Measurements from ENCODE around the gene PTPN12.
"Not testable (repeated sequence)": the region's sequence is repeated elsewhere in the genome, so short reads cannot be mapped to it uniquely, and the experiment has no call there.

Gene PTPN12

GRCh38 chr7:77536413-77537135 is 521 bp upstream of the PTPN12 start:
- peak overlapping the region; percentile 69 for H3K4me3 ChIP-seq (ENCODE audit: low read depth, low read length)
- TF ChIP-seq MYC (IDR thresholded peaks at IDR 0.05; ENCODE audit: low read depth, low read length): 0 out of 2 replicates have a peak, but pooled peaks have one; percentile 52
- 0 out of 2 replicates have a peak, but pooled peaks have one; percentile 23 for TF ChIP-seq MAX (IDR thresholded peaks at IDR 0.05; ENCODE audit: low read depth, low read length)
- no peak for TF ChIP-seq CTCF (IDR thresholded peaks at IDR 0.05; ENCODE audit: low read depth, low read length)
- TF ChIP-seq POLR2A (IDR thresholded peaks at IDR 0.05; ENCODE audit: extremely low read depth, insufficient read length): peak; percentile 94
- peak; percentile 99 for DNase-seq (ENCODE audit: low read depth)

GRCh38 chr7:77537778-77538280 is 734 bp downstream of the PTPN12 start:
- peak; percentile 74 for DNase-seq (ENCODE audit: low read depth)
- H3K4me3 ChIP-seq (ENCODE audit: low read depth, low read length): peak overlapping the region; percentile 97
- TF ChIP-seq MAX (IDR thresholded peaks at IDR 0.05; ENCODE audit: low read depth, low read length) (no peak), CTCF (IDR thresholded peaks at IDR 0.05; ENCODE audit: low read depth, low read length) (no peak), POLR2A (IDR thresholded peaks at IDR 0.05; ENCODE audit: extremely low read depth, insufficient read length) (no peak), MYC (IDR thresholded peaks at IDR 0.05; ENCODE audit: low read depth, low read length) (no peak)

- DNase-seq (ENCODE audit: low read depth): peak; percentile 89
- TF ChIP-seq CTCF (IDR thresholded peaks at IDR 0.05; ENCODE audit: low read depth, low read length) (no peak), POLR2A (IDR thresholded peaks at IDR 0.05; ENCODE audit: extremely low read depth, insufficient read length) (no peak), MAX (IDR thresholded peaks at IDR 0.05; ENCODE audit: low read depth, low read length) (no peak), MYC (IDR thresholded peaks at IDR 0.05; ENCODE audit: low read depth, low read length) (no peak)
- peak overlapping the region; percentile 97 for H3K4me3 ChIP-seq (ENCODE audit: low read depth, low read length)
These were observed 1.5 kb downstream of the PTPN12 start for GRCh38 chr7:77538281-77539212.

- H3K4me3 ChIP-seq (ENCODE audit: low read depth, low read length): no peak overlapping the region
- TF ChIP-seq MAX (IDR thresholded peaks at IDR 0.05; ENCODE audit: low read depth, low read length): no peak
- no peak for TF ChIP-seq POLR2A (IDR thresholded peaks at IDR 0.05; ENCODE audit: extremely low read depth, insufficient read length)
- TF ChIP-seq CTCF (IDR thresholded peaks at IDR 0.05; ENCODE audit: low read depth, low read length): no peak
- no peak for DNase-seq (ENCODE audit: low read depth)
These were observed 3.3 kb downstream of the PTPN12 start for GRCh38 chr7:77540402-77540822.

GRCh38 chr7:77540993-77541392 is 3.9 kb downstream of the PTPN12 start:
- not testable (repeated sequence) for H3K4me3 ChIP-seq (ENCODE audit: low read depth, low read length); DNase-seq (ENCODE audit: low read depth)

- DNase-seq (ENCODE audit: low read depth): no peak
- H3K4me3 ChIP-seq (ENCODE audit: low read depth, low read length): no peak overlapping the region
- no peak for TF ChIP-seq CTCF (IDR thresholded peaks at IDR 0.05; ENCODE audit: low read depth, low read length)
- no peak for TF ChIP-seq POLR2A (IDR thresholded peaks at IDR 0.05; ENCODE audit: extremely low read depth, insufficient read length)
- no peak for TF ChIP-seq MAX (IDR thresholded peaks at IDR 0.05; ENCODE audit: low read depth, low read length)
- TF ChIP-seq MYC (IDR thresholded peaks at IDR 0.05; ENCODE audit: low read depth, low read length): no peak
These were observed 5.3 kb downstream of the PTPN12 start for GRCh38 chr7:77542409-77542808.

Data from NB4 (cell line).